OCI-LY7 (cell line): ENCODE results near the gene CRIP2.

Experiments
- CTCF ChIP-seq: fragments of 200-600 bp; sonication (generic); conservative IDR thresholded peaks from 2 replicates; pipeline ENCODE4 v1.5.1; 2014; ENCODE audit warnings: mild to moderate bottlenecking, antibody characterized with exemption, low read length, moderate library complexity, mixed read lengths
- EZH2phosphoT487 ChIP-seq: fragments of 200-600 bp; sonication (generic); IDR thresholded peaks from 2 replicates; pipeline ENCODE4 v1.6.1; 2018; ENCODE audit warnings: low read depth, borderline replicate concordance, mild to moderate bottlenecking, mixed run types, antibody characterized with exemption, low read length, moderate library complexity, mixed read lengths

DNA sequence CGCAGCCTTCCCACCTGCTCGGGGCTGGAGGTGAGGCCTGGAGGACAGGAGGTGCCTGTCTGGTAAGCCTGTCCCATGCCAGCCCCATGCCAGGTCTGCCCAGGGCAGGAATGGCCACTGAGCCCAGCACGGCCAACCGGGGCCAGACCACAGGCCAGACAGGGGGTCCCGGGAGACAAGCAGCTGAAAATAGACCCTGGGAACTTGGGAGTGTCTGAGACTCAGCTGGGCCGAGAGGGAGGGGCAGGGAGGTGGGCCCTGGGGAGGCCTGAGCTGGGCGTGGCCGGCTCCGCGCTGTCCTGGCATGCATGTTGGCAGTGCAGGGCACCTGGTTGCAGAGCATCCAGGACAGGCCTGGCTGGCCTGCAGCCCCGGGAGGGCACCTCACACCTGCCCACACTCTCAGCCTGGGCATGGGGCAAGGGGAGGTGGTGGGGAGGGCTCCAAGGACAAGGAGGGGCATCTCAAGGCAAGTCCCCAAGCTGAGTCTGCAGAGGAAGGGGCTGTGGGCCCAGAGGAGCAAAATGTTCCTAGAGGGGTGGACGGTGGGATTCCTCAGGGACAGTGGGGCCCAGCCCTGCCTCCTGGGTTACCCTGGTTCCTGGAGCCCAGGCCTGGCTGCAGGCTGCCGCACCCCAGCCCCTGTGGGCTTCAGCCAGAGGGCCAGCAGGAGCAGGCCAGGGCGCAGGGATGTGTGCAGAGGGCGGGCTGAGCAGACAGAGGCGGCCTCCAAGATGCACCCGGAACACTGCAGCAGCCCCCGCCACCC is 8.9 kb downstream of the CRIP2 start:
- TF ChIP-seq CTCF (no peak), EZH2phosphoT487 (no peak)
